ENCODE results near the gene NBEA.

- TF ChIP-seq EZH2phosphoT487 (IDR thresholded peaks at IDR 0.05; ENCODE audit: borderline replicate concordance), result no peak
- TF ChIP-seq POLR2A (IDR thresholded peaks at IDR 0.05; ENCODE audit: borderline replicate concordance, extremely low read depth, insufficient read depth, insufficient read length), result no peak
- TF ChIP-seq MAX (IDR thresholded peaks at IDR 0.05), result no peak
- no peak for TF ChIP-seq EZH2 (IDR thresholded peaks at IDR 0.05)
- TF ChIP-seq CTCF (IDR thresholded peaks at IDR 0.05 in 2 of 3, conservative IDR thresholded peaks at IDR 0.05 in 1 of 3; ENCODE audit: borderline replicate concordance in 1 of 3, insufficient read depth in 1 of 3, low read depth in 2 of 3, low read length in 2 of 3), result no peak
- TF ChIP-seq ZFX (IDR thresholded peaks at IDR 0.05), result no peak
- TF ChIP-seq, protein P1, sequence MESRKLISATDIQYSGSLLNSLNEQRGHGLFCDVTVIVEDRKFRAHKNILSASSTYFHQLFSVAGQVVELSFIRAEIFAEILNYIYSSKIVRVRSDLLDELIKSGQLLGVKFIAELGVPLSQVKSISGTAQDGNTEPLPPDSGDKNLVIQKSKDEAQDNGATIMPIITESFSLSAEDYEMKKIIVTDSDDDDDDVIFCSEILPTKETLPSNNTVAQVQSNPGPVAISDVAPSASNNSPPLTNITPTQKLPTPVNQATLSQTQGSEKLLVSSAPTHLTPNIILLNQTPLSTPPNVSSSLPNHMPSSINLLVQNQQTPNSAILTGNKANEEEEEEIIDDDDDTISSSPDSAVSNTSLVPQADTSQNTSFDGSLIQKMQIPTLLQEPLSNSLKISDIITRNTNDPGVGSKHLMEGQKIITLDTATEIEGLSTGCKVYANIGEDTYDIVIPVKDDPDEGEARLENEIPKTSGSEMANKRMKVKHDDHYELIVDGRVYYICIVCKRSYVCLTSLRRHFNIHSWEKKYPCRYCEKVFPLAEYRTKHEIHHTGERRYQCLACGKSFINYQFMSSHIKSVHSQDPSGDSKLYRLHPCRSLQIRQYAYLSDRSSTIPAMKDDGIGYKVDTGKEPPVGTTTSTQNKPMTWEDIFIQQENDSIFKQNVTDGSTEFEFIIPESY (IDR thresholded peaks at IDR 0.05; ENCODE audit: extremely low read depth, insufficient replicate concordance, low read length), result no peak
- no peak for TF ChIP-seq ZNF274 (IDR thresholded peaks at IDR 0.05; ENCODE audit: low read depth, low read length)
- no peak for TF ChIP-seq YY1 (IDR thresholded peaks at IDR 0.05; ENCODE audit: extremely low read depth, insufficient replicate concordance, low read depth, low read length)
- TF ChIP-seq SIN3A (IDR thresholded peaks at IDR 0.05; ENCODE audit: low read depth), result no peak
Measured at GRCh38 chr13:35531526-35531925, 589.5 kb downstream of the NBEA start.
